NCI-H1694 treated with DMSO at 0.1 percent for 48 hours (cell line): ENCODE data around the gene TTLL9.

Source experiments
- DNase-seq: peaks from one replicate; lab custom pipeline; 2025; lab: John Stamatoyannopoulos, UW

The TTLL9 gene

GRCh38 chr20:31836853-31837608 is 33.4 kb upstream of the TTLL9 start:
- no peak for DNase-seq

- no peak for DNase-seq
These were observed 32.5 kb upstream of the TTLL9 start for GRCh38 chr20:31837896-31838397.

GRCh38 chr20:31838646-31839292 is 31.7 kb upstream of the TTLL9 start:
- DNase-seq, result no peak

GRCh38 chr20:31839782-31840487 is 30.5 kb upstream of the TTLL9 start:
- no peak for DNase-seq

GRCh38 chr20:31840906-31841816 is 29.3 kb upstream of the TTLL9 start:
- no peak for DNase-seq

- no peak for DNase-seq
These were observed 28.5 kb upstream of the TTLL9 start for GRCh38 chr20:31841928-31842327.

DNA sequence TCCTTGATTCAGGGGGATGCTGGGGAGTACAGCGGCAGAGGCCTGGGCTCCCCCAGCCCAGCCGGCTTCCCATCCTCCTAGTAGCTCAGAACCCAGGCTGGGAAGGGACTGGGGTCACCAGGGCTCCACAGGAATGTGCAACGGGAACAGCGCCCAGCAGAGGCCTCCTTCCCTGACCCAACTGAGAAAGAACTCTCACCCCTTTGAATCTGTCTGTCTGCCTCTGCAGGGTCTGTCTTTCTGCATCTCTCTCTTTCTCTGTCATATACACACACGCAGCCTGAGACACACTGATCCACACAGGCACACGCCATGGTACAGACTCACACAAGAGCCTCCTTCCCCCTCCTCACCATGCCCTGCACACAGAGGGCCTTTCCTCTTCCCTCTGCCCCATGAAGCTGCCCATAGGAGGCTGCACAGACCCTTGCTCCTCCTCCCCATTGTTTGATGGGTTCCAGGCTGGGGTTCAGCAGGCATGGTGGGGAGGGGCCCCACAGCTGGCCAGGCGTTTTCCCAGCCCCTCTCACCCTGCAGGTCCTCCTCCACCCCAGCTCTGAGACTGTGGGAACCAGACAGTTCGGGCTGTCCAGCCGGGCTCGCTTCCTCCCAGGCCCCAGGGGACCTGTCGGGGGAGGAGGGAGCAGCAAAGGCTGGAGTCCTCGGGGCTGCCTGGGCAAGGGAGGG is 27.8 kb upstream of the TTLL9 start:
- no peak for DNase-seq

DNA sequence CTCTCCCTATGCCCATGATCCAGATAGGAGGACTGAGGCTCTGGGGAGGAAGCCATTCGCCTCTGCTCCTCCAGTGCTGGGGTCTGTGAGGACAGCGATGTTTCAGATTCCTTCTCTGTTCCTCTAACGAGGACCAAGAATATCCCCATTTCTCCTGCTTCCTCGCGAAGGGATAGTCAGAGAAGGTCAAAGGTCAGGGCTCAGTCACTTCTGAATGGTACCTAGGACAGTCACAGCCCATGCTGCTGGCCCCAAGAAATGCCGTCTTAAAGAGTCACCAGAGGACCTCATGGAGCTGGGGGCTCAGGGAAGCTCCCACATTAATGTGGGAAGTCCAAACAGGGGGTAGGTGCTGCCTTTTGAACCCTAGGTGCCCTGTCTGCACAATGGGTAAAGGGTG is 27.1 kb upstream of the TTLL9 start:
- no peak for DNase-seq

DNA sequence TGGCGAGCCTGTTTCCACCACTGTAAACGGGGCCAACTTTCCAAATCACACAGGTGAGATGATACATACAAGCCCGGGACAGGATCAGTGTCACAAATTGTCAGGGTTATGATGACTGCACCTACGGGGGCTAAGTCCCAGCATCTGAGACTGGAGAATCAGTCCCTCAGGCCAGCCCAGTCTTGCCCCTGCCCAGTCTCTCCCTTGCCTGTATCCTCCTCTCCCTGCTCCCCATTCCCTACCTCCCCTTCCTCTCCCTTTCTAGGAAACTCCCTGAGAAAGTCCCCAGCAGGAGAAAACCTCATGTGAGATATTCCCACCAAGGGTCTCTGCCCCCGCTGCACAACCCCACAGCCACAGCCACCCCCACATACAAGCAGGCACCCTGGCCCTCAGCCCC is 26.6 kb upstream of the TTLL9 start:
- no peak for DNase-seq

GRCh38 chr20:31844737-31845299 is 25.6 kb upstream of the TTLL9 start:
- no peak for DNase-seq

DNA sequence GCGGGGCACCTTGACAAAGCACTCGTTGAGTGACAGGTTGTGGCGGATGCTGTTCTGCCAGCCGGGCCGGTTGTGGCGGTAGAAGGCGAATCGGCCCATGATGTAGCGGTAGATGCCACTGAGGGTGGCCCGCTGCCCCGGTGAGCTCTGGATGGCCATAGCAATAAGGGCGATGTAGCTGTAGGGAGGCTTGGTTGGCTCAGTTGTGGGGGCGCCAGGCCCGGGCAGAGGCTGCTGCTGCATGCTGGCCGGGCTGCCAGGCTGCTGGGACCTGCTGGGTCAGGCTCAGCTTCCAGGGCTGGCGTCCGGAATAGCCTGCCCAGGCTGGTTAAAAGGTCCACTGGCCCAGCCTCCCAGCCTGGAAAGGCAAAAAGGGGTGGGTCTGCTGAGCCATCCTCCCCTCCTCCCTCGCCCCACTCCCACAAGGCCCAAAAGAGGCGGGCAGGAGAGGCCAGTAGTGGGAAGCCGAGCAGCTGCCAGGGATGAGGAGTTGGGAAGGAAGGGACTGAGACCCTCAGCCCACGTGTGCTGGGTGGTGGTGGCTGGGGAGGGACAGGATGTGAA is 25.1 kb upstream of the TTLL9 start, which contains the start of gene FOXS1:
TSS of gene FOXS1 (minus strand) at position 305 of the 564 bp plus-strand sequence. CDS start at position 243, 62 bp downstream.
- no peak for DNase-seq

DNA sequence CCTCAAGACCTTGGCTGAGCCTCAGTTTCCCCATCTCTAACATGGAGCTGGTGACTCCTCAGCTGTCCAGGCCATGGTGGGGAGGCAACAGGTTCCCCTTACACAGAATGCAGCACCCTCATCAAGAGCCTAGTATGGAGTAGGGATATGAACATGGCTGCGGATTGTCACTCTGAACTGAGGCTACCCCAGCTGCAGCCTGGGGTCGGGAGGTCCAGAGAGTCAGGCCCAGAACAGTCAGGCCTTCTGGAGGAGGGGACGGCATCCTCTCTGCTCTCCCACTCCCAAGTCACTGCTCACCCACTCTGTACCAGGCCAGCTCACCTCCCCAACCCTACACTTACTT is 23.7 kb upstream of the TTLL9 start:
- no peak for DNase-seq

GRCh38 chr20:31848088-31848999 is 22.1 kb upstream of the TTLL9 start:
- DNase-seq, result no peak

DNA sequence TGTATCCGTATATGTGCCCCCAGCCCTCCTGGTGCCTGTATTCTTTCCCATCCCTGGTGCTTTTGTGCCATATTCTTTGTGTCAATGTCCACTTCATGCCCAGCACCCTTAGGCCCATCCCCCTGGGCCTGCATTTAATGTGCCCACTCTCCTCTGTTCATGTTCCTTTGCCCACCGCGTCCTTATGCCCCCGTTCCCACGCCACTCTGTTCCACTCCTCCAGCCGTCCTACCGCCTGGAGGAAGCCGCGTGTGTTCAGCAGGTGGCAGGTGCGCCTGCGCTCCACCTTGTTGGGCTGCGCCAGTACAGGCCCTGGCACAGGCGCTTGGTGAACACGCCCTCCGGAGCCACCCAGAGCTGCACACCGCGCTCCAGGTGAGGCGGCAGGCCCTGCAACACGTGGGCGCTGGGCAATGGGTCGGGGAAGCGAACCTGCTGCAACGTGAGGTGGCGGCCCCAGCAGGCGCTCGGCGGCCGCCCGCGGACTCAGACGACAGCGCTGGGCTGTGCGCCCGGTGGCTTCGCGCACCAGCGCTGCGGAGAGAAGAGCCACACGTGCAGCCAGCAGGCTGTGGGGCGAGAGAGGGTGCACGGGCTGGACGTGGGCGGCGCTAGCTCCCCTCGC is 21.0 kb upstream of the TTLL9 start:
- no peak for DNase-seq

DNA sequence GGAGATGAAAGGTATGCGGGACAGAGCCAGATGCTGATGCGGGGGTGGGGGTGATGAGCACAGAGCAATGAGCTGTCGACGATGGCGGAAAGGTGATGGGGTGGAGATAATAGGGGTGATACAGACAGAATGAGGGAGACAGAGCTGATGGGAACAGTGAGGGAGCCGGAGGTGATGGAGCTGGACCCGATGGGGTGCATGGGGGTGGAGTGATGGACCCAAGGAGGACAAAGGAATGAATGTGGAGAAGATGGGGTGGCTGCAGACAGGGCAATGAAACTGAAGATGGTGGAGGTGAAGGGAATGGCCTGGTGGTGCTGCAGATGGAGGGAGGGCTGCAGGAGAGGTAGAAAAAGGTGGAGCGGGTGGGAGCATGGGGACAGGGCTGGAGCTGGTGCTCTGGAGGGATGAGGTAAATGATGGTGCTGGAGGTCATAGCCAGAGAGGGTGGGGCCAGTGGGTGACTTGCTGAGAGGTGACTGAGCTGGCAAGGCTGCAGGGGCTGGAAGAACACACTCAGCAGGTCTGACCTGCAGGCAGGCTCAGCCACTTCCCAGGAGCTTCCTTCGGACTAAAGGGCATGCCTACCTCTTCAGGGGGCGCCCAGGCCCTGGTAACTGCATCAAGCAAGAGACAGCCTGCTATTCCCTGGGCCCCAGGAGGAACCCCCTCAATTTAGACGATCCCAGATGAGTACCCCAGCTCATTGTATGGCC is 19.0 kb upstream of the TTLL9 start:
- DNase-seq, result no peak

GRCh38 chr20:31853481-31853880 is 17.0 kb upstream of the TTLL9 start:
- DNase-seq, result no peak

DNA sequence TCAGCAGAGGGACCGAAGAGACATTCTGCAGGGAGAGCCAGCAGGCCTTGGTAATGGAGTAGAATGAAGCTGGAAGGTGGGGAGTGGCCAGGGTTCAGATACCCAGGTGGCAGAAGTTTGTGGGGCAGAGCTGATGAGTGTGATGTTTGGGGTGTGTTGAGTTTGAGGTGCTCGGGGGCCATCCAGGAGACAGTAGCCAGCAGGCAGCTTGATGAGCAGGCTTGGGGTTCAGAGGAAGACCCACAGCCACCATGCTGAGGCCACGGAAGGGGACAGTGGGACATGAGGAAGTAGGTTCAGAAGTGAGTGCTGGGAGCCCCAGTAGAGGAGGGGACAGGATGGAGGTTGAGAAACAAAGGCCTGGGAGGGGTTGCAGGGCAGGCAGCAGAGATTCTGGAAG is 13.9 kb upstream of the TTLL9 start:
- DNase-seq, result no peak
